ENCODE results near the gene SCAMP3. TPM values are rescaled to one million over a fixed set of nuclear protein-coding genes. Genes with fewer than 3 reads are reported as not detected.

SCAMP3 gene
- total and polyA plus RNA-seq, 2 of the 4 experiments (the other 2 are of a cell fraction), result 30.5 to 118 TPM

GRCh38 chr1:155227261-155228095, 34.7 kb downstream of the SCAMP3 start:
- peak overlapping the region; percentile 94 for H3K14ac ChIP-seq (replicated peaks; ENCODE audit: low read depth, low read length)
- H3K9me3 ChIP-seq (ENCODE audit: control insufficient read depth, insufficient read depth, low read length), result no peaks in the 10 kb centered on the region
- peak overlapping the region; percentile 88 for H3K9ac ChIP-seq (ENCODE audit: low read depth, low read length)
- H2BK20ac ChIP-seq (ENCODE audit: low read depth, low read length), result peak overlapping the region; percentile 57; the same call in 1 of the 2 replicates
- H4K8ac ChIP-seq (ENCODE audit: low read depth in 2 of 2, low read length in 2 of 2), result peak overlapping the region; percentile 90 to 99
- no TSS peak for BruUV-seq (replicated peaks)
- in situ Hi-C loops (cut with MboI; ENCODE audit: low sequenced_read_pairs), result no loop called here
- peak overlapping the region; percentile 80 for H2BK120ac ChIP-seq (ENCODE audit: low read depth, low read length)
- intact Hi-C loops (cut with micrococcal nuclease), result no loop called here
- CTCF ChIA-PET, result interaction anchor here (1.3 to 4.8 kb wide), 3 partner anchors 21 to 33 kb away, joined by 4 to 18 read pairs (median 5); no protein-coding TSS in a partner anchor
- peaks cover 3% of the 10 kb centered on the region; the same call in 1 of the 2 replicates for H4K20me1 ChIP-seq (ENCODE audit: insufficient read depth, low read length)
- no peaks in the 10 kb centered on the region for H3K27me3 ChIP-seq (ENCODE audit: control insufficient read depth, insufficient read depth, low read length)
- peak overlapping the region; percentile 49 for H3K4me3 ChIP-seq (ENCODE audit: insufficient read depth, low read depth, low read length)
- POLR2A ChIA-PET (ENCODE audit: unreplicated experiment), result no interaction called here
- peak overlapping the region; percentile 82 for H3K4me2 ChIP-seq (ENCODE audit: low read depth, low read length)
- H4K91ac ChIP-seq (ENCODE audit: insufficient read depth, low read depth, low read length), result peak overlapping the region; percentile 98
- H3K4me1 ChIP-seq (ENCODE audit: control insufficient read depth, insufficient read depth, low read length), result peaks cover 22% of the 10 kb centered on the region
- H3K18ac ChIP-seq (ENCODE audit: low read depth, low read length), result peak overlapping the region; percentile 43
- H3K9me1 ChIP-seq (ENCODE audit: insufficient read depth, low read length), result peaks cover 17% of the 10 kb centered on the region
- H3K56ac ChIP-seq (ENCODE audit: extremely low read depth, insufficient read depth, low read length), result peak overlapping the region; percentile 93
- H3K79me1 ChIP-seq (ENCODE audit: low read depth in 1 of 2, low read length in 2 of 2), result peaks cover 18 to 38% of the 10 kb centered on the region in 2 experiments
- peak overlapping the region; percentile 95 for H2AK9ac ChIP-seq (replicated peaks; ENCODE audit: low read depth, low read length, poor library complexity)
- H3K36me3 ChIP-seq (ENCODE audit: control insufficient read depth, insufficient read depth, low read length), result no peaks in the 10 kb centered on the region; the same call in 1 of the 2 replicates
- H2BK15ac ChIP-seq (ENCODE audit: low read depth, low read length), result peak overlapping the region; percentile 86; the same call in 2 of the 3 replicates
- TF ChIP-seq RCOR1 (IDR thresholded peaks at IDR 0.05; ENCODE audit: insufficient replicate concordance, low read length), result no peak
- peak; percentile 71; the same call in 1 of the 2 replicates for TF ChIP-seq BHLHE40 (IDR thresholded peaks at IDR 0.05; ENCODE audit: low read depth, low read length)
- TF ChIP-seq POLR2A (IDR thresholded peaks at IDR 0.05; ENCODE audit: low read depth, low read length), result peak; percentile 85
- peak; percentile 27; the same call in 1 of the 2 replicates for TF ChIP-seq FOS (IDR thresholded peaks at IDR 0.05; ENCODE audit: low read depth, low read length)
- no peak for TF ChIP-seq NFE2L2 (IDR thresholded peaks at IDR 0.05; ENCODE audit: low read depth, low read length)
- TF ChIP-seq CEBPB (IDR thresholded peaks at IDR 0.05; ENCODE audit: low read depth, low read length), result no peak
- TF ChIP-seq ELK1 (IDR thresholded peaks at IDR 0.05; ENCODE audit: borderline replicate concordance, low read depth, low read length), result no peak
- TF ChIP-seq MXI1 (IDR thresholded peaks at IDR 0.05; ENCODE audit: borderline replicate concordance, low read depth, low read length), result peak; percentile 40; the same call in 1 of the 2 replicates
- TF ChIP-seq MAZ (IDR thresholded peaks at IDR 0.05; ENCODE audit: borderline replicate concordance, low read depth, low read length), result peak; percentile 79; the same call in 1 of the 2 replicates
- no peak for TF ChIP-seq SMC3 (IDR thresholded peaks at IDR 0.05; ENCODE audit: low read depth, low read length)
- peak overlapping the region; percentile 94 for H4K5ac ChIP-seq (ENCODE audit: low read depth, low read length)
- ATAC-seq (ENCODE audit: low read depth) (peak; percentile 94), DNase-seq (peak; percentile 99)
- peak overlapping the region; percentile 98 for H3K4ac ChIP-seq (ENCODE audit: low read depth, low read length)
- 0% methylated on average over 7 of the region's 42 CpGs; no CpG with 5 or more reads in 1 of the 2 experiments for WGBS, 2 experiments (ENCODE audit: extremely low coverage in 2 of 2, insufficient read length in 1 of 2)
- peak overlapping the region; percentile 93 for H2AK5ac ChIP-seq (ENCODE audit: low read depth, low read length)
- H2BK5ac ChIP-seq (ENCODE audit: low read depth, low read length, poor library complexity, severe bottlenecking), result peak overlapping the region; percentile 86
- H3K23ac ChIP-seq (ENCODE audit: low read depth, low read length), result peak overlapping the region; percentile 96
- H2AFZ ChIP-seq (replicated peaks; ENCODE audit: low read length, poor library complexity), result peak overlapping the region; percentile 89
- dilution Hi-C loops (cut with HindIII; ENCODE audit: low sequenced_read_pairs, unreplicated experiment), result no loop called here
- H3K27ac ChIP-seq (ENCODE audit: insufficient read depth, low read length), result peak overlapping the region; percentile 87
